Measurements from ENCODE around the gene FNIP1.
"Not testable (repeated sequence)": the region's sequence is repeated elsewhere in the genome, so short reads cannot be mapped to it uniquely, and the experiment has no call there.

GRCh38 chr5:131832702-131833101 lies 35.9 kb upstream of the FNIP1 start:
- not testable (repeated sequence) for TF ChIP-seq CTCF (IDR thresholded peaks at IDR 0.05; ENCODE audit: insufficient read depth, low read length, poor library complexity, severe bottlenecking); EZH2phosphoT487 (conservative IDR thresholded peaks at IDR 0.05; ENCODE audit: low read length)

Data from SU-DHL-6 (cell line).